ENCODE measurements around the gene BSN.

BSN gene

GRCh38 chr3:49641292-49641691 lies 87.0 kb downstream of the BSN start:
- Histone ChIP-seq H3K36me3 (ENCODE audit: low read length) (no peaks in the 10 kb centered on the region), H3K9ac (ENCODE audit: low read length) (no peak overlapping the region), H3K4me3 (ENCODE audit: insufficient read depth, low read length, poor library complexity, severe bottlenecking) (no peak overlapping the region), H3K9me2 (replicated peaks; ENCODE audit: insufficient read depth, low read length) (no peaks in the 10 kb centered on the region), H3K4me2 (ENCODE audit: low read depth, low read length, poor library complexity, severe bottlenecking) (no peak overlapping the region), H4K20me1 (ENCODE audit: low read depth, low read length) (no peaks in the 10 kb centered on the region), H3K79me2 (ENCODE audit: insufficient read depth, low read length) (no peaks in the 10 kb centered on the region), H3K27ac (ENCODE audit: low read depth, low read length) (no peak overlapping the region), H2AFZ (ENCODE audit: low read depth, low read length, severe bottlenecking) (no peak overlapping the region), H3K9me3 (ENCODE audit: insufficient read depth, low read length) (no peaks in the 10 kb centered on the region), H3F3A (ENCODE audit: insufficient read depth) (no peaks in the 10 kb centered on the region), H3K27me3 (ENCODE audit: low read length) (no peaks in the 10 kb centered on the region)
- no peak for TF ChIP-seq EZH2phosphoT487 (conservative IDR thresholded peaks at IDR 0.05; ENCODE audit: low read length)
- no peak for TF ChIP-seq CTCF (IDR thresholded peaks at IDR 0.05; ENCODE audit: insufficient read depth, low read length, poor library complexity, severe bottlenecking)

- Histone ChIP-seq H3K79me2 (ENCODE audit: insufficient read depth, low read length) (no peaks in the 10 kb centered on the region), H3K4me3 (ENCODE audit: insufficient read depth, low read length, poor library complexity, severe bottlenecking) (no peak overlapping the region), H3K27ac (ENCODE audit: low read depth, low read length) (no peak overlapping the region), H4K20me1 (ENCODE audit: low read depth, low read length) (no peaks in the 10 kb centered on the region), H2AFZ (ENCODE audit: low read depth, low read length, severe bottlenecking) (no peak overlapping the region), H3K27me3 (ENCODE audit: low read length) (no peaks in the 10 kb centered on the region), H3K36me3 (ENCODE audit: low read length) (no peaks in the 10 kb centered on the region), H3F3A (ENCODE audit: insufficient read depth) (no peaks in the 10 kb centered on the region), H3K9me2 (replicated peaks; ENCODE audit: insufficient read depth, low read length) (no peaks in the 10 kb centered on the region), H3K4me2 (ENCODE audit: low read depth, low read length, poor library complexity, severe bottlenecking) (no peak overlapping the region), H3K9ac (ENCODE audit: low read length) (no peak overlapping the region), H3K9me3 (ENCODE audit: insufficient read depth, low read length) (no peaks in the 10 kb centered on the region)
- no peak for TF ChIP-seq CTCF (IDR thresholded peaks at IDR 0.05; ENCODE audit: insufficient read depth, low read length, poor library complexity, severe bottlenecking)
- no peak for TF ChIP-seq EZH2phosphoT487 (conservative IDR thresholded peaks at IDR 0.05; ENCODE audit: low read length)
Measured at GRCh38 chr3:49641921-49642707, 87.8 kb downstream of the BSN start.

- H3K36me3 ChIP-seq (ENCODE audit: low read length) = no peaks in the 10 kb centered on the region
- no peaks in the 10 kb centered on the region for H3K9me3 ChIP-seq (ENCODE audit: insufficient read depth, low read length)
- no peaks in the 10 kb centered on the region for H4K20me1 ChIP-seq (ENCODE audit: low read depth, low read length)
- no peak for TF ChIP-seq EZH2phosphoT487 (conservative IDR thresholded peaks at IDR 0.05; ENCODE audit: low read length)
- TF ChIP-seq CTCF (IDR thresholded peaks at IDR 0.05; ENCODE audit: insufficient read depth, low read length, poor library complexity, severe bottlenecking) = no peak
- no peaks in the 10 kb centered on the region for H3K79me2 ChIP-seq (ENCODE audit: insufficient read depth, low read length)
- no peak overlapping the region for H3K4me2 ChIP-seq (ENCODE audit: low read depth, low read length, poor library complexity, severe bottlenecking)
- H3F3A ChIP-seq (ENCODE audit: insufficient read depth) = no peaks in the 10 kb centered on the region
- no peaks in the 10 kb centered on the region for H3K27me3 ChIP-seq (ENCODE audit: low read length)
- no peak overlapping the region for H3K4me3 ChIP-seq (ENCODE audit: insufficient read depth, low read length, poor library complexity, severe bottlenecking)
- no peak overlapping the region for H3K9ac ChIP-seq (ENCODE audit: low read length)
- no peak overlapping the region for H2AFZ ChIP-seq (ENCODE audit: low read depth, low read length, severe bottlenecking)
- no peaks in the 10 kb centered on the region for H3K9me2 ChIP-seq (replicated peaks; ENCODE audit: insufficient read depth, low read length)
- H3K27ac ChIP-seq (ENCODE audit: low read depth, low read length) = no peak overlapping the region
Measured at GRCh38 chr3:49642708-49643145, 88.5 kb downstream of the BSN start.

Data from SU-DHL-6 (cell line).